ENCODE results near the gene ARHGAP28. TPM values are rescaled to one million over a fixed set of nuclear protein-coding genes. Genes with fewer than 3 reads are reported as not detected.

ARHGAP28 gene
- total and polyA plus RNA-seq, 4 experiments from 2014 or later: not detected

DNA sequence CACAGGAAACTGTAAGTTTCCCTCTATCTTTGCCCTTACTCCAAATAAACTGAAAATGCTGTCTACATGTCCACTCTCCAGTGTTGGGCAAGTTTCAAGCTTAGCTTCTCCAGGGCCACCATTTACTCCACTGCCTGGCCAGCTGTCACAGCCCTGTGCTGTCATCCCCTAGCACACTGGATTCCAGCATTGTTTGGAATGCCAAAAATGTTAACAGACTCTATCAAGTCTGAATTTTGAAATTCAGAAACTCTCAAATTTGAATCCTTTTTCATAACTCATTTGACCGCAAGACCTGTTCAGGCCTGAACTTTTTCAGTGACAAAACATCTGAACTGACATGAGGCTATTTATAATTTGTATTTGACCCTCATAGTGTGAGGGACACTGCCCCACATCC is 5.2 kb upstream of the ARHGAP28 start:
- peaks cover 0 to 4% (median 1%) of the 10 kb centered on the region in 4 donors for H3K4me1 Mint-ChIP-seq
- H3K4me3 Mint-ChIP-seq: no peak overlapping the region
- peaks cover 1 to 10% of the 10 kb centered on the region in 2 donors for H3K27me3 Mint-ChIP-seq
- Histone ChIP-seq H3K4me1 (ENCODE audit: insufficient read depth, low read length) (no peaks in the 10 kb centered on the region), H3K9me3 (ENCODE audit: control insufficient read depth in 1 of 2, low read length in 2 of 2) (no peaks in the 10 kb centered on the region), H3K36me3 (ENCODE audit: insufficient read depth, low read length) (no peaks in the 10 kb centered on the region), H3K27ac (ENCODE audit: low read depth, low read length) (no peak overlapping the region), H3K27me3 (ENCODE audit: insufficient read depth, low read length) (no peaks in the 10 kb centered on the region), H3K4me3 (ENCODE audit: low read length in 2 of 2) (no peak overlapping the region)
- DNase-seq: no peak
- intact Hi-C loops (cut with micrococcal nuclease): no loop called here
- peaks cover 0 to 15% (median 6%) of the 10 kb centered on the region in 8 donors for H3K9me3 Mint-ChIP-seq
- H3K27ac Mint-ChIP-seq: no peak overlapping the region
- POLR2A ChIA-PET (ENCODE audit: partially characterized antibody): no interaction called here
- H3K36me3 Mint-ChIP-seq: no peaks in the 10 kb centered on the region
- CTCF ChIA-PET (ENCODE audit: partially characterized antibody): no interaction called here

DNA sequence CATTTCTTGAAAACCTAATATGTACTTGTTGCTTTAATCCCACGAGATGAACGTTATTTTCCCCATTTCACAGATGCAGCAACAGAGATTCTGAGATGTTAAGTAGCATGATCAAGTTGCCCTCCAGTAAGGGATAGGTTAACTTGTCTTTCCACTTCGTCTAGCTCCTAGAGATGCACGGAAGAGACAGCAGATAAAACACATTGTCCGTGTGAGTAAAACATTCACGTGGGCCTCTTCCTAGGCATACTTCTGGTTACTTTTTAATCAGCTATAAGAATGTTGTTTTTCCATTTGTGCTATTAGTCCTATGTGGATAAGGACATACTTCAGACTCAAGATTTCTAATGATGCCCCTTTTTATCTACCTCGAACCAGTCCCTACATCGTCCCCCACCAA is 1.2 kb upstream of the ARHGAP28 start:
- ChIA-PET CTCF (ENCODE audit: partially characterized antibody) (no interaction called here), POLR2A (ENCODE audit: partially characterized antibody) (no interaction called here)
- Histone ChIP-seq H3K9me3 (ENCODE audit: control insufficient read depth in 1 of 2, low read length in 2 of 2) (no peaks in the 10 kb centered on the region), H3K4me3 (ENCODE audit: low read length in 2 of 2) (no peak overlapping the region), H3K36me3 (ENCODE audit: insufficient read depth, low read length) (no peaks in the 10 kb centered on the region), H3K4me1 (ENCODE audit: insufficient read depth, low read length) (no peaks in the 10 kb centered on the region), H3K27ac (ENCODE audit: low read depth, low read length) (no peak overlapping the region), H3K27me3 (ENCODE audit: insufficient read depth, low read length) (no peaks in the 10 kb centered on the region)
- peaks cover 0 to 8% (median 3%) of the 10 kb centered on the region in 4 donors for H3K4me1 Mint-ChIP-seq
- intact Hi-C loops (cut with micrococcal nuclease): no loop called here
- H3K4me3 Mint-ChIP-seq: no peak overlapping the region
- no peaks in the 10 kb centered on the region for H3K36me3 Mint-ChIP-seq
- DNase-seq: no peak
- peaks cover 0 to 5% (median 2%) of the 10 kb centered on the region in 8 donors for H3K9me3 Mint-ChIP-seq
- no peak overlapping the region for H3K27ac Mint-ChIP-seq
- peaks cover 1 to 12% of the 10 kb centered on the region in 2 donors for H3K27me3 Mint-ChIP-seq

DNA sequence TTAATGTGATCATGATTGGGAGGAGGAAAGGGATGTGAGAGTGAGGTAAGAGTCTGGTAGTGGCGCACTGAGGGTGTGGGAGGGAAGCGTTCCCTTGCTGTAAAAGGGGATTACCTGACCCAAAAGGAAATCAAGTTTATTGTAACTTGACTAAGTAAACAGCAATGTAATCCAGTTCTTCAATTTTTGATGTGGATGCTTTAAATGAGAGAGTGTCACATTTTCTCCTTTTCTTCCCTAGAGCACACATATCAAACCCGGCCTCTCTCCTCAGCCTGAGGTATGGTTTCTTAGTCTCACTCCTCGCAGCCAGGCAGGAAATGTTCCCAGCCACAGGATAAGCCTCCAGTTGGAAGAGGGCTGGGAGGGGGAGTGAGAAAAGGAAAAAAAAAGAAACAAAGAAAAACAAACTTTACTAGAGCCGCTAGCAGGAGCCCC is 688 bp upstream of the ARHGAP28 start:
- no peak for DNase-seq
- H3K4me1 Mint-ChIP-seq: peaks cover 0 to 8% (median 3%) of the 10 kb centered on the region in 4 donors
- ChIA-PET POLR2A (ENCODE audit: partially characterized antibody) (no interaction called here), CTCF (ENCODE audit: partially characterized antibody) (no interaction called here)
- H3K4me3 Mint-ChIP-seq: peak overlapping the region in 3 of 8 donors; percentile 43 to 57 (median 55)
- Histone ChIP-seq H3K27ac (ENCODE audit: low read depth, low read length) (no peak overlapping the region), H3K4me1 (ENCODE audit: insufficient read depth, low read length) (no peaks in the 10 kb centered on the region), H3K36me3 (ENCODE audit: insufficient read depth, low read length) (no peaks in the 10 kb centered on the region), H3K9me3 (ENCODE audit: control insufficient read depth in 1 of 2, low read length in 2 of 2) (no peaks in the 10 kb centered on the region), H3K27me3 (ENCODE audit: insufficient read depth, low read length) (no peaks in the 10 kb centered on the region), H3K4me3 (ENCODE audit: low read length in 2 of 2) (no peak overlapping the region)
- peaks cover 1 to 12% of the 10 kb centered on the region in 2 donors for H3K27me3 Mint-ChIP-seq
- H3K27ac Mint-ChIP-seq: no peak overlapping the region
- peaks cover 0 to 5% (median 2%) of the 10 kb centered on the region in 8 donors for H3K9me3 Mint-ChIP-seq
- intact Hi-C loops (cut with micrococcal nuclease): no loop called here
- H3K36me3 Mint-ChIP-seq: no peaks in the 10 kb centered on the region

DNA sequence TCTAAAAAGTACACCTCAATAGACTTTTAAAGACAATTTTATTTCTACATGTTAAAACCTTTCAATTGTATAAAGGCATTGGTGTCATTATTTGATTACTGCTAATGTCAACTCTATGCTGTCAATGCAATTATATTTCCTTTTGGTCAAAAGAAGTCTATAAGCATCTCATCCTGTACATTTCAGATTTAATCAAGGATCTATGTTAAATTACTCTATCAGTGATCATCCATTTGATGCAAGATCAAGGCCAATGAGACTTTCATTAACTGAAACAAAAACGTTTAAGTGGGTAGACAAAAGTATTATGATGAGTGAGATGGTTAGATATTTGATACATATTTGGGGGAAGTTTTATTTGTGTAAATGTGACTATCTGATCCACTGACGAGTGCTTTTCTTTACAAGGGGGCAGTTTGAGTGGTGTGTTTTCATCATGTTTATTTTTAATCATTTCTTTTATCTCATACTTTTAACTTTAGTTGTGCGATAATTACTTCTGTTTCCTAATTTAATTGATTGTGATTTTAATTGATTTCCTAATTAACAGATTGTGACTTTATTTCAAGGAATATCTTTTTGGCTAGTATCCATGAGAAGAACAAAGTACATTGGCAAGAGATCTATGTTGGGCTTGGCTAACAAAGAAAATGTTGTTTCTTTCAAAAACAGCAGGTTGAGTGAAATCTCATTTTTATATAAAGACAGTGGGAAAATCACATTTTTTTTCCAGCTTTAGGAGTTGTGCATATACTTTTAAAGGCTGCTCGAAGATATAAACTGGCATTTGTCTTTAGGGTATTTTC is 1.1 kb downstream of the ARHGAP28 start:
- no peaks in the 10 kb centered on the region for H3K36me3 ChIP-seq (ENCODE audit: insufficient read depth, low read length)
- H3K9me3 Mint-ChIP-seq: peaks cover 0 to 3% (median 0%) of the 10 kb centered on the region in 8 donors
- H3K9me3 ChIP-seq (ENCODE audit: control insufficient read depth in 1 of 2, low read length in 2 of 2): no peaks in the 10 kb centered on the region
- H3K4me1 Mint-ChIP-seq: peaks cover 0 to 8% (median 3%) of the 10 kb centered on the region in 4 donors
- H3K27ac ChIP-seq (ENCODE audit: low read depth, low read length): no peak overlapping the region
- H3K4me3 Mint-ChIP-seq: no peak overlapping the region
- peaks cover 1 to 12% of the 10 kb centered on the region in 2 donors for H3K27me3 Mint-ChIP-seq
- ChIA-PET CTCF (ENCODE audit: partially characterized antibody) (no interaction called here), POLR2A (ENCODE audit: partially characterized antibody) (no interaction called here)
- intact Hi-C loops (cut with micrococcal nuclease): no loop called here
- H3K4me1 ChIP-seq (ENCODE audit: insufficient read depth, low read length): no peaks in the 10 kb centered on the region
- H3K36me3 Mint-ChIP-seq: no peaks in the 10 kb centered on the region
- DNase-seq: no peak
- no peaks in the 10 kb centered on the region for H3K27me3 ChIP-seq (ENCODE audit: insufficient read depth, low read length)
- H3K27ac Mint-ChIP-seq: no peak overlapping the region
- no peak overlapping the region for H3K4me3 ChIP-seq (ENCODE audit: low read length in 2 of 2)

DNA sequence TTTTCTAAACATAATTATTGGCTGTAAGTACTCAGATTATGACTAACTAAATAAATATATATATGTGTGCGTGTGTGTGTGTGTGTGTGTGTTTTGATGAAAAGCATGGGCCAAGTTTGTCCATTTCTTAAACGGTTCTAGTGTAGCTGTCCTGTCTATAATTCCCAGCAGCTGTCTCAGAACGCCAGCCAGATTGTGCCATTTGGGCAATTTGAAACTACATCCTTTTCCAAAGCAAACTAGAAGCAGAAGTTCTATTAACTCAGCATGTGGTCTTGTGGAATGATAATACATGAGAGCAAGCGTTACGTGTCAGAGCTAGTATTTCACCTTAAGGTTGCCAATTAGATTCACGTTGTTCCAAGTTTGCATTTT is 1.7 kb downstream of the ARHGAP28 start:
- Mint-ChIP-seq H3K36me3 (no peaks in the 10 kb centered on the region), H3K9me3 (peaks cover 0 to 6% (median 0%) of the 10 kb centered on the region in 8 donors), H3K4me3 (no peak overlapping the region), H3K27me3 (peaks cover 1 to 12% of the 10 kb centered on the region in 2 donors), H3K4me1 (peaks cover 0 to 8% (median 3%) of the 10 kb centered on the region in 4 donors), H3K27ac (no peak overlapping the region)
- Histone ChIP-seq H3K9me3 (ENCODE audit: control insufficient read depth in 1 of 2, low read length in 2 of 2) (no peaks in the 10 kb centered on the region), H3K4me3 (ENCODE audit: low read length in 2 of 2) (no peak overlapping the region), H3K27ac (ENCODE audit: low read depth, low read length) (no peak overlapping the region), H3K4me1 (ENCODE audit: insufficient read depth, low read length) (no peaks in the 10 kb centered on the region), H3K27me3 (ENCODE audit: insufficient read depth, low read length) (no peaks in the 10 kb centered on the region), H3K36me3 (ENCODE audit: insufficient read depth, low read length) (no peaks in the 10 kb centered on the region)
- intact Hi-C loops (cut with micrococcal nuclease): no loop called here
- DNase-seq: no peak
- ChIA-PET POLR2A (ENCODE audit: partially characterized antibody) (no interaction called here), CTCF (ENCODE audit: partially characterized antibody) (no interaction called here)

DNA sequence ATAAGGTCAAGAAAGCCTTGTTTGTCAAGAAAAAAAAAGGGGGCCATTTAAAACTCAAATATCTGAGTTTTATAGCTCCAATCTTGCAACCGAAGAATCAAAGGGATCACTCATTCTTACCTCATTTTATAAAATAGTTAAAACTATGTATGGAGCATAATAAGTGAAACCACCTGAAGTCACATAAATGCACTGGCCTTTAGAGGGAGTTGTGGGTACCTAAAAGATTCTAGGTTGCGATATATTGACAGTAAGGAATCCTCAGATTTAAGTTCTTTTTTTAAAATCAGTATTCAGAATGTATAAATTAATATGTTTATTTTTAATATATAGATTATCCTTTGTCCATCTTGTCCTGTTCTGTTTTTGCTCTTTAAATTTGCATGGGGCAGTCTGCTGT is 3.4 kb downstream of the ARHGAP28 start:
- peaks cover 1 to 12% of the 10 kb centered on the region in 2 donors for H3K27me3 Mint-ChIP-seq
- POLR2A ChIA-PET (ENCODE audit: partially characterized antibody): no interaction called here

DNA sequence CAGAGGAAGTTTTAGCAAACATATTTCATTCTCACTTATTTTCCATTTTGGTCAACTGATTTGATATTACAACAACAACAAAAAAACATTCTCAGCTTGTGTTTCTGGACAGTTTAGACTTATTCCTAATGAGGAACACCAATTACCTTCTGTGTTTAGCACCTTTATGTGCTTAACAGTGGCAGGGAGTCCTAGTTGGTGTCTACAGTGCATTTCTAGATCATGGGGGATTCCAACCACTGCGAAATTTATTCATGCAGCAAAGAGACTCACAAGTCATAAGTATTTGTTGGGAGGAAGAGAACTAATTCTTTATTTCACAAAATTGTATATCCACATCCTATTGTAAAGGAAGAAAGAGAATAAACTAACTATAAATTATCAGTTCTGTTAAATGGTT is 4.2 kb downstream of the ARHGAP28 start:
- ChIA-PET POLR2A (ENCODE audit: partially characterized antibody) (no interaction called here), CTCF (ENCODE audit: partially characterized antibody) (no interaction called here)
- Mint-ChIP-seq H3K4me3 (no peak overlapping the region), H3K36me3 (no peaks in the 10 kb centered on the region), H3K4me1 (peaks cover 0 to 8% (median 3%) of the 10 kb centered on the region in 4 donors), H3K9me3 (peaks cover 0 to 6% (median 0%) of the 10 kb centered on the region in 8 donors), H3K27me3 (peaks cover 1 to 6% of the 10 kb centered on the region in 2 donors), H3K27ac (no peak overlapping the region)
- Histone ChIP-seq H3K4me1 (ENCODE audit: insufficient read depth, low read length) (no peaks in the 10 kb centered on the region), H3K27ac (ENCODE audit: low read depth, low read length) (no peak overlapping the region), H3K36me3 (ENCODE audit: insufficient read depth, low read length) (no peaks in the 10 kb centered on the region), H3K9me3 (ENCODE audit: control insufficient read depth in 1 of 2, low read length in 2 of 2) (no peaks in the 10 kb centered on the region), H3K27me3 (ENCODE audit: insufficient read depth, low read length) (no peaks in the 10 kb centered on the region), H3K4me3 (ENCODE audit: low read length in 2 of 2) (no peak overlapping the region)
- no peak for DNase-seq
- intact Hi-C loops (cut with micrococcal nuclease): no loop called here

More for the DNA sequence above, 3.4 kb downstream of the ARHGAP28 start:
- Histone ChIP-seq H3K27ac (ENCODE audit: low read depth, low read length) (no peak overlapping the region), H3K4me3 (ENCODE audit: low read length in 2 of 2) (no peak overlapping the region), H3K9me3 (ENCODE audit: control insufficient read depth in 1 of 2, low read length in 2 of 2) (no peaks in the 10 kb centered on the region), H3K36me3 (ENCODE audit: insufficient read depth, low read length) (no peaks in the 10 kb centered on the region), H3K27me3 (ENCODE audit: insufficient read depth, low read length) (no peaks in the 10 kb centered on the region), H3K4me1 (ENCODE audit: insufficient read depth, low read length) (no peaks in the 10 kb centered on the region)
- Mint-ChIP-seq H3K4me3 (no peak overlapping the region), H3K36me3 (no peaks in the 10 kb centered on the region), H3K27ac (no peak overlapping the region), H3K4me1 (peaks cover 0 to 8% (median 3%) of the 10 kb centered on the region in 4 donors), H3K9me3 (peaks cover 0 to 6% (median 0%) of the 10 kb centered on the region in 8 donors)
- intact Hi-C loops (cut with micrococcal nuclease): no loop called here
- DNase-seq: no peak
- CTCF ChIA-PET (ENCODE audit: partially characterized antibody): interaction anchor here (0.8 kb wide), 1 partner anchor 17 kb away, joined by 3 read pairs; no protein-coding TSS in a partner anchor
